ENCODE results near the gene TFF2.

The TFF2 gene, protein sequence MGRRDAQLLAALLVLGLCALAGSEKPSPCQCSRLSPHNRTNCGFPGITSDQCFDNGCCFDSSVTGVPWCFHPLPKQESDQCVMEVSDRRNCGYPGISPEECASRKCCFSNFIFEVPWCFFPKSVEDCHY

DNA sequence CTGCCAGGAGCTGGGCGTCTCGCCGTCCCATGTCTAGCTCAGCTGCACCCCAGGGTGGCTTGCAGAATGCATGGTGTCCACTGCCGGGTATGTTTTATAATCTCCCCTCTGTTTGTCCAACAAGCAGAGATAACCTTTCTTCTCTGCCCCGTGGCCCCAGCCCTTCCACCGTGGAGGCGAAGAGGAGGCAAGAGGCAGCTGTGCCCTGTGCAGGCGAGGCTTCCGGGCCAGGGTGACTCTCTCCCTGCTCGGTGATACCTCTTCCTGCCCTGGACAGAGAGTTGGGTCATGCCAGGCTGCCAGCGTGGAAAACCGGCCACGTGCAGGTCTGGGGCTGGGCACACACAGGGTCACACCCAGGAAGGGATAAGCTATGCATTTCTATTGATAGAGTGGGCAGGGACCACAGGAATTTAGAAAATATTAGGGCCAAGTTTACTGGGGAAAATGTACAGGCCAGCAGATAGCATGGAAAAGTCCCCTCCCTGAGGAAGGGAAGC is at the start of gene TFF2:
Gene TFF2, minus strand, starts transcription at position 68 of the 500 bp plus-strand sequence. Its CDS starts 37 bp downstream, at position 31.
- TF ChIP-seq, protein P1, sequence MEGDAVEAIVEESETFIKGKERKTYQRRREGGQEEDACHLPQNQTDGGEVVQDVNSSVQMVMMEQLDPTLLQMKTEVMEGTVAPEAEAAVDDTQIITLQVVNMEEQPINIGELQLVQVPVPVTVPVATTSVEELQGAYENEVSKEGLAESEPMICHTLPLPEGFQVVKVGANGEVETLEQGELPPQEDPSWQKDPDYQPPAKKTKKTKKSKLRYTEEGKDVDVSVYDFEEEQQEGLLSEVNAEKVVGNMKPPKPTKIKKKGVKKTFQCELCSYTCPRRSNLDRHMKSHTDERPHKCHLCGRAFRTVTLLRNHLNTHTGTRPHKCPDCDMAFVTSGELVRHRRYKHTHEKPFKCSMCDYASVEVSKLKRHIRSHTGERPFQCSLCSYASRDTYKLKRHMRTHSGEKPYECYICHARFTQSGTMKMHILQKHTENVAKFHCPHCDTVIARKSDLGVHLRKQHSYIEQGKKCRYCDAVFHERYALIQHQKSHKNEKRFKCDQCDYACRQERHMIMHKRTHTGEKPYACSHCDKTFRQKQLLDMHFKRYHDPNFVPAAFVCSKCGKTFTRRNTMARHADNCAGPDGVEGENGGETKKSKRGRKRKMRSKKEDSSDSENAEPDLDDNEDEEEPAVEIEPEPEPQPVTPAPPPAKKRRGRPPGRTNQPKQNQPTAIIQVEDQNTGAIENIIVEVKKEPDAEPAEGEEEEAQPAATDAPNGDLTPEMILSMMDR (IDR thresholded peaks at IDR 0.05; ENCODE audit: borderline replicate concordance, insufficient read depth, low read depth, low read length), result no peak
- no peak within 1 kb of the TSS for H3K4me3 ChIP-seq (ENCODE audit: low read depth, low read length)

DNA sequence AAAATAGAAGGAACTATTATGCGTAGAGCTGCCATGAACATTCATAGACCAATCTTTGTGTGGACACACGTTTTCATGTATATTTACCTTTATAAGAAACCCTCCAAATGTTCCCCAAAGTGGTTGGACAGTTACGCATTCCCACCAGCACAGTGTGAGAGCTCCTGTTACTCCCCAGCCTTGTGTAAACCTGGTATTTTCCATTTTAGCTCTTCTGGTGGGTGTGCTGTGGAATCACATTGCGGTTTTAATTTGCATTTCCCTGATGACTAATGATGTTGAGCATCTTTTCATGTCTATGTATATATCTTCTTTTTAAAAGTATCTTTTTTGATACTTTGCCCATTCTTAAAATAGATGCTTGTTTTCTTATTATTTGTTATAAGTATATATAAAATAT is 49.7 kb upstream of the TFF2 start:
- TF ChIP-seq, protein P1 (IDR thresholded peaks at IDR 0.05; ENCODE audit: borderline replicate concordance, insufficient read depth, low read depth, low read length), result no peak
- H3K4me3 ChIP-seq (ENCODE audit: low read depth, low read length), result no peak overlapping the region

DNA sequence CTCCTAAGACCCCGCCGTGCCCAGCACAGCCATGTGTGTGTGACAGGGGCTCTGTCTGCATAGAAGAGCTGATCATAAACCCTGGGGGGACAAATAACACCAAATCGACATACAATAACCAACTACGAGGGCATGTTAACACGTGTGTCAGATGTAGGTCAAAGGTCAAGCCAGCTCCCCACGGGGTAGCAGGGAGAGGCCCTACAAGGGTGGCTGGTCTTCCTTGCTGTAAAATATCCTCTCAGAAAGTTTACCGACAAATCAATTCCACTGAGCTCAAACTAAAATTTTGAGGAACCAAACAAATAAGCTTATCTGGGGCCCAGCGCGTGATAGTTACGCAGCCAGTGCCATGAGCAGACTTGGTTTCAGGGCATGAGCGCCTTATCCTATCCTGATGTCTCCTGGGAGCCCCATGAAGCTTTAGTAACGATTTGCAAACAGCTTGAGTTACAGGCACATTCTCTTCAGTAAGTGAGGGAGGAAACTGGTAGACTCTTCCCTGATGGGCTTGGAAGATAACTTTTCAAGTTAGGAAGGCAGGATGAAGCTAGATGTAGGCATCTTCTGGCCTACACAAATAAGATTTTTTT is 47.7 kb upstream of the TFF2 start:
- TF ChIP-seq, protein P1 (IDR thresholded peaks at IDR 0.05; ENCODE audit: borderline replicate concordance, insufficient read depth, low read depth, low read length), result no peak
- H3K4me3 ChIP-seq (ENCODE audit: low read depth, low read length), result no peak overlapping the region

DNA sequence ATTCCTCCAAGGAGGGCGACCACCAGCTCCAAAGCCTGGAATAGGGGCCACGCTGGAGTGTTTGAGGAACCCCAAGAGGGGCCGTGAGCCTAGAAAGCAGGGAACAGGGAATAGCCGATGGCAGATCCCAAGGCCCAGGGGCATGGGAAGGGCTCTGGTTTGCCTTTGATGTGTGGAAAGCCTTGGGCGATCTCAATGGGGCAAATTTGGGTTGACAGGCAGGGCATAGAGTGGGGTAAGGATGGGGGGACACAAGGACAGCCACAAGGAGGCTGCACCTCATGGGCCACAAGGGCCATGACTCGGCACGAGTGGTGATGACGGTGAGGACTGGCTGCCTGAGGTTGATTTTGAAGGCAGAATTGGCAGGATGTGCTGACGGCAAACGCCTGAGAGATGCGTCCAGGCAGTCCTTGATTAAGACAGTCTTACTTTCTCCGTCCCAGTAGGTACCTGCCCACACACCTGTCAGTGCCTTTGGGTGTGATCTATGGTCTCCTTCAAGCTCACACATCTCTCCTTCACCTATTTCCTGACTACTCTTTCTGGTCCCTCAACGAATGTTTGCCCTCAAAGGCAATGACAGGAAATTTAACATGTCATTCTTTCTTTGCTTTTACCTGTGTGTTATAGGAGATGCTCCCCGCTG is 47.1 kb upstream of the TFF2 start:
- H3K4me3 ChIP-seq (ENCODE audit: low read depth, low read length), result no peak overlapping the region
- TF ChIP-seq, protein P1 (IDR thresholded peaks at IDR 0.05; ENCODE audit: borderline replicate concordance, insufficient read depth, low read depth, low read length), result no peak

DNA sequence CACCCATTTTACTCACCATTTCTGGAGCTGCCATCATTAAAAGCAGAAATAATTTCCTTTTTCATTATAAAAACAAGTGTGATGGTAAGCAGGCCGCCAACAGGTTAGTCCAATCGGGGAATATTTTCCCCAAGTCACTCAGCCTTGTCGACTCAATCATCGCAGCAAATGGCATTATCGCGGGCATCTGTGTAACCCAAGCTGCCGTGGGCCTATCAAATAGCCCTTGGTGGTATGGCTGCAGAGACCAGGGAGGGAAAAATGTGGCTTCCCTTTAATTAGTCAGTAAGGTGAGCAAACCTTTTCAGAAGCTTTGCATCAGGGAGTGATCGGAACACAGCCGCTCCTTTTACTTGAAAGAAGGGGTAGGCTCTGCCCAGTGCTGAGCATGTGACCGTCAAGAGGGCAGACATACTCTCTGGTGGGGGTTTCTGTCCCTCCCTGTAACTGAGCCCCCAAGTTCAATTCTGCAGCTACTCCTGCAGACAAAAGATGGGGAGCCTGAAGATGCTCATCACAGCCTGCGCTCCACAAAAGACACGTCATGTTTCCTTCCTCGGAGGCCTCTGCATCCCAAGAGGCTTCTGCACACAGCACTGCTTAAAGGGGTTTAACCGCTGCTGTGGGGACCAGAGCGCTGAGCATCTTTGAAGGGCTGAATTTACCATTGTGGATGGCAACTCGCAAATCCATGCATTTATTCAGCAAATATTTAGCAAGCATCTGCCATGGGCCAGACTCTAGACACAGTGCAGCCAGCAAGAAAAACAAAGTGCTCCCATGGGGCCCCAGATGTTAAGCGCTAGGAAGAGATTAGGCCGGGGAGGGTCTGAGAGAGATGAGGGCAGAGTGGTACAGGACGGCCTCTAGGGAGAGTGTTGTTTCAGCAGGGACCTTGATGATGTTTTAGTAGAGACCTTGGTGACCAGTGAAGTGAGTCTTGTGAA is 46.3 kb upstream of the TFF2 start:
- TF ChIP-seq, protein P1 (IDR thresholded peaks at IDR 0.05; ENCODE audit: borderline replicate concordance, insufficient read depth, low read depth, low read length), result no peak
- no peak overlapping the region for H3K4me3 ChIP-seq (ENCODE audit: low read depth, low read length)

DNA sequence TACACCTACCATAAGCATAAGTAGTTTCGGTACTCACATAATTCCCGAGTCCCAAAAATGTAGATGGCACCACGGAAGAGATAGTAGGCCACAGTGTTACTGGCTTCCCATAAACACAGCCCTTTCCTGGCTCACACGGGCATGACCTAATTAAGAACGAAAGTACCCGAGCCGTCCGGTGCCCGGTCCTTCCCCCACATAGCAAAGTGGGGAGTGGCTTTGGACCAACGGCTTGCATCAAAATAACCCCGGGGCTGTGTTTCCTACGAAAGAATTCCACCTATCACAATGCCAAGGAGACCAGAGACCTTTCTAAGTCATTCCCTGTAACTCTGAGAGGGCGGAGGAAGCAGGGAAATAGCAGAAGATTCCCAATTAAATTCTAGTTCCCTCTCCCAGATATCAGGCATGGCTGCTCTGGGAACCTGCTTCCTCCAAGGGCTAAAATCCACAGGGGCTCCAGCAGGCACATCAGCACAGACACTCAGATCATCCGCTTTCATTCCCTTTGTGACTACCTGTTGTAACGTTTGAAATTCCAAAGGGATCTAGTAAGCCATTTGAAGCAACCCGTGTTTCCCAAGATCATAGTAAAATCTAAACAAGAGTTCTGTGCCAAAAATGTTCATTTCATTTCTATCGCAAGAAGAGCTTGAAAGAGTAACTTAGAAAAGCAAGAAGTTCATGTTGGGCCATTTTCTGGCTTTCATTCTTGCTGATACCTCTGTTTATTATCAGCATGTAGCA is 45.3 kb upstream of the TFF2 start, which contains the start of gene TMPRSS3:
Gene TMPRSS3, minus strand, starts transcription at position 148 of the 747 bp plus-strand sequence. CDS start 635 bp downstream, outside the sequence.
- H3K4me3 ChIP-seq (ENCODE audit: low read depth, low read length), result no peak within 1 kb of the TSS
- TF ChIP-seq, protein P1 (IDR thresholded peaks at IDR 0.05; ENCODE audit: borderline replicate concordance, insufficient read depth, low read depth, low read length), result no peak

Data from GM12875 (cell line).